A375 (cell line): ENCODE measurements around the gene ASTN2. TPM values are rescaled to one million over a fixed set of nuclear protein-coding genes. Genes with fewer than 3 reads are reported as not detected.

Experiments used
- small RNA-seq: library from RNA; depleted of rRNA; stranded (forward); fragments of <200 nt; gene quantifications from one replicate; pipeline ENCODE3, GENCODE V24; 2014
- total RNA-seq: library from RNA; depleted of rRNA; stranded (reverse); fragments of >200 nt; shearing (Covaris generic); gene quantifications from 2 replicates; pipeline ENCODE4 v1.2.3, GENCODE V29; 2014; rRNA removed

ASTN2 gene
- 5.9 and 7.6 TPM in 2 replicates for total RNA-seq

GRCh38 chr9:117414906-117415331 lies at the start of gene ASTN2:
Gene ASTN2, minus strand, starts transcription at chr9:117415057. Its CDS starts 119 bp downstream, at chr9:117414938.

GRCh38 chr9:116687074-116687753 lies 727.6 kb downstream of the ASTN2 start, which contains the start of gene TRIM32:
Gene TRIM32, plus strand, starts transcription at chr9:116687305. Its CDS starts 10,438 bp downstream, at chr9:116697743.

Small RNA genes lying within 50 kb of the gene (small RNA-seq; reads per million reads assigned to genes)
- not detected for gene SNORA70C
